NCI-H1436 (cell line): ENCODE results near the gene MAST4.

Experiments
- DNase-seq: peaks from one replicate; lab custom pipeline; 2025; lab: John Stamatoyannopoulos, UW

The MAST4 gene

DNA sequence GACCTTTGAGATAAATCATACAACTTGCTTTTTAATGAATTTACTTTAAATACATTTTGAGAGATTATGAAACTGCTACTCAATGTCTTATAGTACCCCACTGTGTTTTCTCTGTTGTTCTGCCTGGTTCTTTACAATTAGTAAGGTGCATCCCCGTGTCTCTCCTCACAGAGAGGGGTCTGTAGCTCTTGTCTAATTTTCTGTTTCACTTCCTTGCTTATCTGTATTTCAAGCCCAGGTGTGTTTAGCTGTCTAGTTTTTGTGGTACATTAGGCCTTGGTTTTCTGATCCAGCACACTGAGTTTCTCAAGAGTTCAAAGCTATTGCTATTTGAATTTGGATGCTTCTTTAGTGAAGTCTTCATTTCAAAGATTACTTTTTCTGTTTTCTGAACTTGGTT, 105.1 kb downstream of the MAST4 start:
- no peak for DNase-seq

DNA sequence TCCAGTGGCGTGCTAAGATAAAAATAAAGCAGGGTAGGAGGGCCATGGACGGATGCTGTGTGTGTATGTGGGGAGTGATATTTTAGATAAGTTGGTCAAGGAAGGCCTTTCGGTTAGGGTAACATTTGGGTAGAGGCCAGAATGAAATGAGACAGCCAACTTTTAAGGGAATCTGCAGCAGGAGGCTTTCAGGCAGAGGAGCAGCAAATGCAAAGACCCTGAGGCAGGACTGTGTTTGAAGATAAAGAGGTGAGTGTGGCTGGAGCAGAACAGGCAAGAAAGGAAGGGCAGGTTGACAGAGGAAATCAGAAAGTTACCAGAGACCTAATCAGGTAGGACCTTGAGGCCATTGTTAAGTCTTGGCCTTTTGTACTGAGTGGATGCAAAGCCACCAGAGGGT, 106.2 kb downstream of the MAST4 start:
- DNase-seq, result no peak

- no peak for DNase-seq
Measured at GRCh38 chr5:66704790-66705425, 108.7 kb downstream of the MAST4 start.

GRCh38 chr5:66708368-66708767, 112.2 kb downstream of the MAST4 start:
- DNase-seq, result no peak

GRCh38 chr5:66710557-66711088, 114.4 kb downstream of the MAST4 start:
- no peak for DNase-seq

DNA sequence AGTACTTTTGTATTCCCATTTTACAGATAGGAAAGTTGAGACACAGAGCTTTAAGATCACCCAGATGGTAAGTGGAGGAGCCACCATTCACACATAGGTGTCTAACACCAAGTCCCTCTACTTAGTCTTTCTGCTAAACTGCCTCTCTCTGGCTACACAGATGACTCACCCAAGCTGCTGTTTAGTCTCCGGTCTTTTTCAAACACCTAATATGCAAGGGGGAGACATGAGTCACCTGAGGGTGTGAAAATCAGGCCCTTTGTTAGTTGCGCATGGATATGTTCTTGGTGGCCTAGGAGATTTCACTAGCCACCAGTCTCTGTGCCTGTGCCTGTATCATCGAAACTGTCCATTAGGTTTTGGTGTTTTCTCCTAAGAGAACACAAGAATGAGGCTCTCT, 117.8 kb downstream of the MAST4 start:
- DNase-seq, result no peak

DNA sequence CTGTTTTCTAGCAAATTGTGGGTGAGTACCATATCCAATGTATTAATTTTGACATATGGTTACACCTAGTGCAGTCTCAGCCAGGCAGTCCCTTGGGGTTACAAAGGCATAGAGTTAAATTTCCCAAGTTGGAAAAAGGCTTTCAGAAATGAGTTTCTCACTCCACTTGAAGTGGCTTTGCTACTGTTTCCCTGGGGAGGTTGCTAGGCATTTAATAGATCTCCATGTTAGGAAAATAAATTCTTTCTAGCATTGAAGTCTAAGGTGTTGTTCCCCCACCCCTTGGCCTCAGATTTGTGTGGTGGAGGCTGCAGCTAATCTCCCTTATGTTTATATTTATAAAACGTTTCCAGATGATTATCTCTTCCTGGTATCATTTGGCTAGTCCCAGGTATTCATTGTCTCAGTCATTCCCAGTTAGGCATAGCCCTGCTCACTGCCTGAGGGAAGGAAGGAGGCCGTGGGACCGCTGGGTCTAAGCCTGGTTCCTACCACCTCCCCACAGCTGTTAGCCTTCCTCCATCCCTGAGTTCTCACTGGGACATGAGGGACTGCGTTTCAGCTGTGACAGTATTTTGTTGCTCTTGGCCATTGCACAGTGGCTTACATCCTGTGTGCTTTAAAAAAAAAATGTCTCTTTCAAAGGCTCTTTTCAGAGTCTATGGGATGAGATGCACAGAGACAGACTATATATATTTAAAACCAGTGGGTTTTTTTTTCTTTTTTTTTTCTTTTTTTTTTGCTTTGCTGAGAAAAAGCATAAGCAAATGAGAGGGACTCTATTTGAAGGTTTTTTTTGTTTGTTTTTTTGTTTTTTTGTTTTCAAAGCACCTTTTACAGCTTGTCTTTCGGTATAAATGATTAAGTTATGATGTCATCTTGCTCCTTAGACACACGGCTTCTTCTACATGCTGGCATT, 121.5 kb downstream of the MAST4 start:
- DNase-seq, result no peak

GRCh38 chr5:66718374-66719002, 122.3 kb downstream of the MAST4 start:
- DNase-seq, result no peak

GRCh38 chr5:66720780-66721179, 124.6 kb downstream of the MAST4 start:
- DNase-seq, result no peak

DNA sequence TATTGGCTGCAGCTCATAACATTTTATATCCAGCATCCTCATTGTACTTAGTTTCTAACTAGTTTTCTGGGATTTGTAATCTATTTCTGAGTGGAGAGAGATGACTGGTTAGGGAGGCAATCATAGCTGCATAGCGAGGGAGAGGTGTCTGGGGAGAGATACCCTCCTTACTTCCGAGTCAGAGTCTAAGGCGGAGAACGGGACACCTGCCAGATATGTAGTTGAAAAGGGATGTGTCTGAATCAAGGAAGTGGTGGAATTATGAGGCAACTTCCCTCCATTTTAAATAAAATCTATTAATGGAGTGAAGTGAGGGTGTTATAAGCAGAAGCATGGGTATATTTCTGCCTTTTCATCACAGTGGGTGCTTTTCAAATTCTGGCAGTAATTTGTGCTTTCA, 126.5 kb downstream of the MAST4 start:
- DNase-seq, result no peak

- no peak for DNase-seq
Measured at GRCh38 chr5:66724349-66725139, 128.4 kb downstream of the MAST4 start.

GRCh38 chr5:66727630-66728029, 131.4 kb downstream of the MAST4 start:
- no peak for DNase-seq

GRCh38 chr5:66728049-66728448, 131.9 kb downstream of the MAST4 start:
- DNase-seq, result no peak

DNA sequence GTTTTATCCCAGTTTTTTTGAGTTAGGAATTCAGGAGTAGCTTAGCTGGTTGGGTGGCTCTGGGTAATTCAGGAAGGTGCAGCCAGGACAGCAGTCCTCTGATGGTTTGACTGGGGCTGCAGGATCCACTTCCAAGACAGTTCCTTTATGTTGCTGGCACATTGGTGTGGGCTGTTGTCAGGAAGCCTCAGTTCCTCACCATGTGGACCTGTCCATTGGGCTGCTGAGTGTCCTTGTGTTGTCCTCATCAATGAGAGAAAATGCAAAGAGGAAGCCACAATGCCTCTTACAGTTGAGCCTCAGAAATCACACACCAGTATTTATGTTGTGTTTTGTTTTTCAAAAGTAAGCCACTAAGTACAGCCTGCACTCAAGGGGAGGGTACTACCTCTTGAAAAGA, 140.9 kb downstream of the MAST4 start:
- DNase-seq, result no peak

GRCh38 chr5:66738136-66738535, 141.9 kb downstream of the MAST4 start:
- no peak for DNase-seq

DNA sequence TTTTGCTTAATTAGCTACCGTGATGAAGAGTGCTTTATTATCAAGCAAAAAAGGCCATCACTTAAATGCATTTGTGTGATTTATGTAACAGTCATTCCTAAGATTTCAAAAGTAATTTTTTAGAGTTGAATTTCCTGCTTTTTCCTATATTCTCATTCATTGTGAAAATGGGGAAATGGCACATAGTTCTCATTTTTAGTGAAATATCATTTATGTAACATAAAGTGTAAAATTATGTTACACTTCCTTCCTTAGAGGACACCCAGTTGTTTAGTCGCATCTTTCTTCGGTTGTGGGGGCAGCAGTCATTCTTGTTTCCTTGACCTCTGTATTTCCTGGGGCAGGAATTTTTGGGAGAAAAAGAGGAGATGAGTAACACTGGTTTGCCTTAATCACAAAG, 142.8 kb downstream of the MAST4 start:
- no peak for DNase-seq

DNA sequence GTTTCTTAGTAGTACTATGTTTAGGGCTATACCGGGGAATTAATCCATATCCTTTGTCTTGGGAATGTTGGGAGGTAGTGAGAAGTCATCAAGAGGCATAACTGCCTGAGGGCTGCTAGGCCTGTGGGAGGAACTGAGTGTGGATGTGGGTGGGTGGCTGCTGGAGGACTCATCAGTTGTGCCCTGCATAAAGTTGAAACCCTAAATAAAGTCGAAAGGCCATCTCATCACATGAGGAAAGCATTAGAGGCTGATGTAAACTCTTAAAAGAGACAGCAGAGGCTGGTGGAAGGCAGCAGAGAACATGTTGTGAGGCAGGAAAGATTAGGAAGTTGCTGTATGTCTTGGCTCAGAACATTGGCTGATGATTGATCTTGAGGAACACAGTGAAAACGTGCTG, 143.8 kb downstream of the MAST4 start:
- DNase-seq, result no peak

GRCh38 chr5:66741394-66741793, 145.2 kb downstream of the MAST4 start:
- no peak for DNase-seq

GRCh38 chr5:66742083-66742895, 146.1 kb downstream of the MAST4 start:
- DNase-seq, result peak; percentile 3

- DNase-seq, result no peak
Measured at GRCh38 chr5:66742896-66743247, 146.7 kb downstream of the MAST4 start.

DNA sequence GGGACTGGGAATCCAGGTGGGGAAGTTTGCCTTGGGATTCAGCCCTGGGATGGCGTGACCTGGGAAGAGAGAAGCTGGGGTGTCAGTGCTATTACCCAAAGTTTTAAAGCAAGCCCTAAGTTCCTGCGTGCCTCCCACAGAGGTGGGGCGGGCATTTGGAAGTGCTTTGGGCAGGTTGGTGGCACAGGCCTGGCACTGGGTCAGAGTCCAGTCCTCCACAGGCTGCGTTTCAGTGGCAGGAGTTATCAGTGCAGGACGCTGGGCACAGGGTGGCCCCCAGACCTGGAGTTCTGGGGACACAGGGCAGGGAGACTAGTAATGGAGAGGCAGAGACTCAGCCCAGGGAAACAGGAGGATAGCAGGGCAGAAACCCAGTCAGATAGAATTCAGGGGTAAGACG, 147.2 kb downstream of the MAST4 start:
- no peak for DNase-seq
